Measurements from ENCODE around the gene SSC5D.

Gene SSC5D

DNA sequence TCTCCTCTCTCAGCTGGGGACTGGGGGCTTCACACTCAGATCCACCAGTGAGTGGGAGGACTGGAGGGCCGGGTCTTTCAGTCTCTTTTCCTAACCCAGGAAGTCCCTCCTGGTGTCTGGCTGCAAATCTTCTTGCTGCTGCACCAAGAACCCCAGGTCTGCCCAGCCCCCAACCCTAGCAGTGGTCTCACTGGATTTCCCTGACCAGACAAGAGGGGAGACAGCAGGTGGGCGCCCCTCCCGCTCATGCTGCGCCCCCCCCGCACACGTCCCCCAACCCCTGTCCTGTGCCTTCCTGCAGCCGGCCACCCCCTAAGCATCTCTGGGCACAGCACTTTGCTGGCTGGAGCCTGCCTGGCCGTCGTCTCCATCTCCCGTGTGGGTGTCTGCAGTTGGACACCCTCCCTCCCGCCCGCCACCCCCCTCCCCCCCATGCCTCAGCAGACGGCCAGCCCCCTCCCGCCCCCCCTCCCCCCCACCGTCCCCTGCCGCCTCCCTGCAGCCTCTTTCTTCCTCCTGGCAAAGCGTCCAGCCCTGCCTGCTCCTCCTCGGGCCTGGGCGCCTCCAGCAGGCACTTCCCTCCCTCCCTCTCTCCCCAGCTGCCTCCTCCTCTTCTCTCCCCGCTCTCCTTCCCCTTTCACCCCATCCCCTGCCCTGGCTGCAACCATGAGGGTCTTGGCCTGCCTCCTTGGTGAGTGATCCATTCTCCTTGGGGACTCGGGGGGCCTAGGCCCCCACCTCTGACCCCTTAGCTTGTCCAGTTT, at the start of gene SSC5D:
Gene SSC5D (plus strand): TSS at position 513 of the 764 bp plus-strand sequence. CDS start 154 bp downstream, at position 667.
- Histone ChIP-seq H3K4me1 (ENCODE audit: control insufficient read depth, insufficient read depth, low read length) (peaks cover 23% of the 10 kb centered on the region), H3K4me3 (ENCODE audit: low read depth, low read length) (no peak within 1 kb of the TSS), H3K27ac (ENCODE audit: extremely low read depth, low read depth, low read length) (peak within 1 kb of the TSS; percentile 45), H3K36me3 (ENCODE audit: control insufficient read depth in 2 of 2, insufficient read depth in 1 of 2, low read length in 2 of 2) (no peaks in the 10 kb centered on the region), H3K9me3 (ENCODE audit: control insufficient read depth, insufficient read depth, low read depth, low read length) (no peaks in the 10 kb centered on the region)
- ChIA-PET POLR2A (interaction anchor here (0.7 to 2.5 kb wide), 6 partner anchors 12 to 229 kb away, joined by 3 to 24 read pairs (median 6); partner anchors contain the start of genes FIZ1, KMT5C, PPP6R1 and TMEM238), CTCF (interaction anchor here (0.6 to 4.3 kb wide), 7 partner anchors 16 to 328 kb away, joined by 3 to 42 read pairs (median 3); partner anchors contain the start of gene ZNF865)
- no peak for TF ChIP-seq ZNF596 (tag by site-specific recombination; IDR thresholded peaks at IDR 0.05)
- no peak for TF ChIP-seq ZNF302 (tag by site-specific recombination; IDR thresholded peaks at IDR 0.05; ENCODE audit: low read depth)
- TF ChIP-seq ZNF132 (tag by site-specific recombination; IDR thresholded peaks at IDR 0.05; ENCODE audit: borderline replicate concordance): no peak
- TF ChIP-seq ZNF843 (tag by site-specific recombination; IDR thresholded peaks at IDR 0.05): 0 out of 2 replicates have a peak, but pooled peaks have one; percentile 1
- peak; percentile 31; the same call in 1 of the 2 replicates for TF ChIP-seq ZSCAN4 (tag by site-specific recombination; IDR thresholded peaks at IDR 0.05)
- TF ChIP-seq, protein P1, sequence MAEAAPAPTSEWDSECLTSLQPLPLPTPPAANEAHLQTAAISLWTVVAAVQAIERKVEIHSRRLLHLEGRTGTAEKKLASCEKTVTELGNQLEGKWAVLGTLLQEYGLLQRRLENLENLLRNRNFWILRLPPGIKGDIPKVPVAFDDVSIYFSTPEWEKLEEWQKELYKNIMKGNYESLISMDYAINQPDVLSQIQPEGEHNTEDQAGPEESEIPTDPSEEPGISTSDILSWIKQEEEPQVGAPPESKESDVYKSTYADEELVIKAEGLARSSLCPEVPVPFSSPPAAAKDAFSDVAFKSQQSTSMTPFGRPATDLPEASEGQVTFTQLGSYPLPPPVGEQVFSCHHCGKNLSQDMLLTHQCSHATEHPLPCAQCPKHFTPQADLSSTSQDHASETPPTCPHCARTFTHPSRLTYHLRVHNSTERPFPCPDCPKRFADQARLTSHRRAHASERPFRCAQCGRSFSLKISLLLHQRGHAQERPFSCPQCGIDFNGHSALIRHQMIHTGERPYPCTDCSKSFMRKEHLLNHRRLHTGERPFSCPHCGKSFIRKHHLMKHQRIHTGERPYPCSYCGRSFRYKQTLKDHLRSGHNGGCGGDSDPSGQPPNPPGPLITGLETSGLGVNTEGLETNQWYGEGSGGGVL (tag by site-specific recombination; IDR thresholded peaks at IDR 0.05): peak; percentile 76
- TF ChIP-seq ZNF211 (tag by site-specific recombination; IDR thresholded peaks at IDR 0.05; ENCODE audit: low read depth): no peak
- peak; percentile 71 for TF ChIP-seq ZNF366 (tag by site-specific recombination; conservative IDR thresholded peaks at IDR 0.05)
- TF ChIP-seq ZBTB48 (tag by site-specific recombination; IDR thresholded peaks at IDR 0.05): peak; percentile 42; the same call in 1 of the 2 replicates
- 0 out of 2 replicates have a peak, but pooled peaks have one; percentile 34 for TF ChIP-seq ZNF768 (tag by site-specific recombination; IDR thresholded peaks at IDR 0.05)
- no peak for TF ChIP-seq ZNF830 (tag by site-specific recombination; IDR thresholded peaks at IDR 0.05; ENCODE audit: low read depth)
- TF ChIP-seq ZNF48 (tag by site-specific recombination; IDR thresholded peaks at IDR 0.05): no peak
- TF ChIP-seq ZNF560 (tag by site-specific recombination; IDR thresholded peaks at IDR 0.05; ENCODE audit: borderline replicate concordance): no peak
- 0 out of 2 replicates have a peak, but pooled peaks have one; percentile 5 for TF ChIP-seq ZFHX2 (tag by site-specific recombination; conservative IDR thresholded peaks at IDR 0.05)
- TF ChIP-seq PATZ1 (tag by site-specific recombination; IDR thresholded peaks at IDR 0.05): peak; percentile 37; the same call in 1 of the 2 replicates
- no peak for TF ChIP-seq SETDB1 (IDR thresholded peaks at IDR 0.05; ENCODE audit: insufficient read length, low read length)
- no peak for TF ChIP-seq ZNF169 (tag by site-specific recombination; IDR thresholded peaks at IDR 0.05)
- peak; percentile 7; the same call in 1 of the 2 replicates for TF ChIP-seq SP7 (tag by site-specific recombination; IDR thresholded peaks at IDR 0.05)
- no peak for TF ChIP-seq ZNF324 (tag by site-specific recombination; IDR thresholded peaks at IDR 0.05)
- peak; percentile 23; the same call in 1 of the 2 replicates for TF ChIP-seq ZNF580 (tag by site-specific recombination; IDR thresholded peaks at IDR 0.05)
- TF ChIP-seq INSM2 (tag by site-specific recombination; IDR thresholded peaks at IDR 0.05): no peak
- peak; percentile 1; the same call in 1 of the 2 replicates for TF ChIP-seq KLF16 (tag by site-specific recombination; IDR thresholded peaks at IDR 0.05)
- 0 out of 2 replicates have a peak, but pooled peaks have one; percentile 24 for TF ChIP-seq ZBTB7A (tag by site-specific recombination; IDR thresholded peaks at IDR 0.05; ENCODE audit: low read depth)
- peak; percentile 67; the same call in 1 of the 2 replicates for TF ChIP-seq BCL11B (tag by site-specific recombination; IDR thresholded peaks at IDR 0.05; ENCODE audit: low read depth)
- no peak for TF ChIP-seq KLF8 (tag by site-specific recombination; IDR thresholded peaks at IDR 0.05)
- TF ChIP-seq GLI4 (tag by site-specific recombination; IDR thresholded peaks at IDR 0.05): no peak
- TF ChIP-seq WT1 (tag by site-specific recombination; IDR thresholded peaks at IDR 0.05): peak; percentile 13; the same call in 1 of the 2 replicates
- TF ChIP-seq ZNF239 (tag by site-specific recombination; IDR thresholded peaks at IDR 0.05): no peak
- TF ChIP-seq ZNF76 (tag by site-specific recombination; IDR thresholded peaks at IDR 0.05; ENCODE audit: borderline replicate concordance, low read depth): no peak
- TF ChIP-seq ZFP37 (tag by site-specific recombination; IDR thresholded peaks at IDR 0.05): peak; percentile 81; the same call in 1 of the 2 replicates
- no peak for TF ChIP-seq ZNF354C (tag by site-specific recombination; IDR thresholded peaks at IDR 0.05; ENCODE audit: borderline replicate concordance, low read depth)
